Esophagus muscularis mucosa (tissue), 4 donors: ENCODE measurements around the gene SPSB2. TPM values are rescaled to one million over a fixed set of nuclear protein-coding genes. Genes with fewer than 3 reads are reported as not detected.
"Not testable (repeated sequence)": the region's sequence is repeated elsewhere in the genome, so short reads cannot be mapped to it uniquely, and the experiment has no call there.

ENCODE experiments used
- DNase-seq: peaks from one replicate; pipeline ENCODE4 v3.0.0-alpha.2; 2017; ENCODE audit errors: extremely low spot score
- H3K27ac ChIP-seq, 4 donors: fragments of 200-600 bp; sonication (generic); replicated peaks in 1 of 4; 1 replicate in 3 of 4; 2 replicates in 1 of 4; pipeline ENCODE4 v1.5.1; 2016 to 2019; ENCODE audit warnings: mild to moderate bottlenecking in 1 of 4
- H3K27me3 ChIP-seq, 4 donors: fragments of 200-600 bp; sonication (generic); one replicate each; pipeline versions ENCODE4 v1.5.1 to v1.6.0; 2016 to 2019
- H3K36me3 ChIP-seq, 4 donors: fragments of 200-600 bp; sonication (generic); one replicate each; pipeline ENCODE4 v1.5.1; 2016 to 2019
- H3K4me1 ChIP-seq, 4 donors: fragments of 200-600 bp; sonication (generic); one replicate each; pipeline ENCODE4 v1.5.1; 2016 to 2019
- H3K4me3 ChIP-seq, 4 donors: fragments of 200-600 bp; sonication (generic); 1 replicate in 2 of 4; 2 replicates in 2 of 4; pipeline ENCODE4 v1.5.1; 2016 to 2019; ENCODE audit warnings: mild to moderate bottlenecking in 4 of 4, moderate library complexity in 1 of 4
- H3K9me3 ChIP-seq, 4 donors: fragments of 200-600 bp; sonication (generic); 1 replicate in 3 of 4; 2 replicates in 1 of 4; pipeline ENCODE4 v1.5.1; 2016 to 2019
- CTCF ChIP-seq, 3 experiments: fragments of 200-600 bp in 2 of 3; fragments of 450-650 bp in 1 of 3; sonication (generic) in 2 of 3; IDR thresholded peaks; one replicate each; pipeline ENCODE4 v1.5.1; 2017 to 2019; ENCODE audit warnings: antibody characterized with exemption in 3 of 3, mild to moderate bottlenecking in 2 of 3, moderate library complexity in 1 of 3
- EP300 ChIP-seq: sonication (generic); formaldehyde crosslinking; IDR thresholded peaks from one replicate; pipeline ENCODE4 v1.6.1; 2017; ENCODE audit warnings: antibody characterized with exemption
- POLR2A ChIP-seq: fragments of 450-650 bp; IDR thresholded peaks from one replicate; pipeline ENCODE4 v1.6.1; 2017; ENCODE audit warnings: antibody characterized with exemption, moderate library complexity, mild to moderate bottlenecking, low read depth
- POLR2AphosphoS5 ChIP-seq, 2 donors: sonication (generic); formaldehyde crosslinking; IDR thresholded peaks; one replicate each; pipeline ENCODE4 v1.6.1; 2017; ENCODE audit warnings: antibody characterized with exemption in 2 of 2
- WGBS: methylation state at CpG from one replicate; pipeline ENCODE4 v1.1.5; 2018; 5-methylcytosine and 5-hydroxymethylcytosine counted together
- intact Hi-C: fragments of 100-400 bp; cut with DNase I; formaldehyde crosslinking; loops from one replicate; pipeline ENCODE4 v1.15.1; 2023
- total RNA-seq, 4 donors: library from RNA; depleted of rRNA; stranded (reverse); fragments of >200 nt; gene quantifications; one replicate each; pipeline versions ENCODE4 v1.1.0 to v1.2.1, GENCODE V29; 2016

The SPSB2 gene
- total RNA-seq, 4 donors from 2014 or later = 4.2 to 10.8 (median 8.5) TPM

- TF ChIP-seq EP300 (no peak), CTCF (IDR thresholded peaks at IDR 0.05) (no peak), POLR2AphosphoS5 (IDR thresholded peaks at IDR 0.05) (no peak), POLR2A (no peak)
- Histone ChIP-seq H3K36me3 (no peaks in the 10 kb centered on the region), H3K27me3 (no peaks in the 10 kb centered on the region), H3K4me1 (peaks cover 7 to 18% (median 10%) of the 10 kb centered on the region in 4 donors), H3K4me3 (no peak overlapping the region), H3K9me3 (no peaks in the 10 kb centered on the region), H3K27ac (no peak overlapping the region)
- WGBS = 61% methylated on average over 10 of the region's 10 CpGs
- no peak for DNase-seq
- intact Hi-C loops = no loop called here
Observed at GRCh38 chr12:6899837-6900519, 26.9 kb upstream of the SPSB2 start.

- Histone ChIP-seq H3K27me3 (no peaks in the 10 kb centered on the region), H3K9me3 (no peaks in the 10 kb centered on the region), H3K36me3 (no peaks in the 10 kb centered on the region), H3K27ac (no peak overlapping the region), H3K4me3 (no peak overlapping the region), H3K4me1 (peaks cover 5 to 16% (median 7%) of the 10 kb centered on the region in 4 donors)
- 67% methylated on average over 5 of the region's 5 CpGs for WGBS
- DNase-seq = no peak
- intact Hi-C loops = no loop called here
- TF ChIP-seq POLR2A = no peak
- no peak for TF ChIP-seq CTCF (IDR thresholded peaks at IDR 0.05)
- TF ChIP-seq EP300 = no peak
- TF ChIP-seq POLR2AphosphoS5 (IDR thresholded peaks at IDR 0.05) = no peak
Observed at GRCh38 chr12:6899427-6899826, 26.3 kb upstream of the SPSB2 start.

- Histone ChIP-seq H3K9me3 (no peaks in the 10 kb centered on the region), H3K4me3 (no peak overlapping the region), H3K4me1 (peaks cover 0 to 14% (median 5%) of the 10 kb centered on the region in 4 donors), H3K27me3 (no peaks in the 10 kb centered on the region), H3K27ac (no peak overlapping the region), H3K36me3 (no peaks in the 10 kb centered on the region)
- TF ChIP-seq POLR2AphosphoS5 (IDR thresholded peaks at IDR 0.05) (no peak), CTCF (IDR thresholded peaks at IDR 0.05) (no peak), POLR2A (no peak), EP300 (no peak)
- WGBS = 87% methylated on average over 6 of the region's 6 CpGs
- intact Hi-C loops = no loop called here
- DNase-seq = no peak
Observed at GRCh38 chr12:6896846-6897435, 23.8 kb upstream of the SPSB2 start.

GRCh38 chr12:6894321-6894720, 21.2 kb upstream of the SPSB2 start:
- TF ChIP-seq CTCF (IDR thresholded peaks at IDR 0.05) (no peak), EP300 (no peak), POLR2A (no peak), POLR2AphosphoS5 (IDR thresholded peaks at IDR 0.05) (no peak)
- Histone ChIP-seq H3K4me3 (no peak overlapping the region), H3K4me1 (peaks cover 0 to 22% (median 16%) of the 10 kb centered on the region in 4 donors), H3K27ac (no peak overlapping the region), H3K36me3 (no peaks in the 10 kb centered on the region), H3K27me3 (no peaks in the 10 kb centered on the region), H3K9me3 (no peaks in the 10 kb centered on the region)
- DNase-seq = no peak
- 74% methylated on average over 3 of the region's 3 CpGs for WGBS
- intact Hi-C loops = no loop called here

GRCh38 chr12:6892683-6893082, 19.6 kb upstream of the SPSB2 start:
- peaks cover 0 to 22% (median 16%) of the 10 kb centered on the region in 4 donors for H3K4me1 ChIP-seq
- H3K9me3 ChIP-seq, DNase-seq, H3K4me3 ChIP-seq, H3K27ac ChIP-seq, intact Hi-C loops, H3K27me3 ChIP-seq, H3K36me3 ChIP-seq: not testable (repeated sequence)
- WGBS = 90% methylated on average over 2 of the region's 3 CpGs
